Suprapubic skin (tissue), 4 donors: Measurements from ENCODE around the gene GATAD2B. TPM values are rescaled to one million over a fixed set of nuclear protein-coding genes. Genes with fewer than 3 reads are reported as not detected.
A peak's percentile ranks its signal among the peaks of the same experiment; 100 is the strongest.

Source experiments
- DNase-seq, 2 donors: peaks; one replicate each; pipeline ENCODE4 v3.0.0-alpha.2; 2019; ENCODE audit warnings: low spot score in 2 of 2
- H3K27ac ChIP-seq: fragments of 200-600 bp; sonication (generic); one replicate; pipeline ENCODE4 v1.5.1; 2019
- H3K27me3 ChIP-seq: fragments of 200-600 bp; sonication (generic); one replicate; pipeline ENCODE4 v1.5.1; 2019
- H3K36me3 ChIP-seq: fragments of 200-600 bp; sonication (generic); one replicate; pipeline ENCODE4 v1.5.1; 2019
- H3K4me1 ChIP-seq: fragments of 200-600 bp; sonication (generic); one replicate; pipeline ENCODE4 v1.5.1; 2019
- H3K4me3 ChIP-seq: fragments of 200-600 bp; sonication (generic); one replicate; pipeline ENCODE4 v1.5.1; 2019; ENCODE audit warnings: mild to moderate bottlenecking
- H3K9me3 ChIP-seq: fragments of 200-600 bp; sonication (generic); one replicate; pipeline ENCODE4 v1.5.1; 2019
- CTCF ChIP-seq, 2 donors: fragments of 200-600 bp in 1 of 2; fragments of 450-650 bp in 1 of 2; sonication (generic) in 1 of 2; IDR thresholded peaks; one replicate each; pipeline ENCODE4 v1.5.1; 2016 to 2019; ENCODE audit warnings: antibody characterized with exemption in 2 of 2, mild to moderate bottlenecking in 1 of 2, moderate library complexity in 1 of 2
- EP300 ChIP-seq: sonication (generic); formaldehyde crosslinking; IDR thresholded peaks from one replicate; pipeline ENCODE4 v1.6.1; 2017; ENCODE audit warnings: antibody characterized with exemption
- POLR2A ChIP-seq, 2 donors: fragments of 450-650 bp; IDR thresholded peaks; one replicate each; pipeline ENCODE4 v1.6.1; 2017; ENCODE audit warnings: antibody characterized with exemption in 2 of 2, mild to moderate bottlenecking in 2 of 2, moderate library complexity in 2 of 2
- POLR2AphosphoS5 ChIP-seq, 3 donors: sonication (generic); formaldehyde crosslinking; IDR thresholded peaks; one replicate each; pipeline ENCODE4 v1.6.1; 2017; ENCODE audit warnings: antibody characterized with exemption in 3 of 3
- WGBS: methylation state at CpG from one replicate; pipeline ENCODE4 v1.1.5; 2018; 5-methylcytosine and 5-hydroxymethylcytosine counted together
- total RNA-seq, 4 donors: library from RNA; depleted of rRNA; stranded (reverse); fragments of >200 nt; gene quantifications; one replicate each; pipeline ENCODE4 v1.1.0, GENCODE V29; 2016

GATAD2B gene
- total RNA-seq: 10 to 100 TPM; 25.5 to 64.5 (median 37.1) TPM

DNA sequence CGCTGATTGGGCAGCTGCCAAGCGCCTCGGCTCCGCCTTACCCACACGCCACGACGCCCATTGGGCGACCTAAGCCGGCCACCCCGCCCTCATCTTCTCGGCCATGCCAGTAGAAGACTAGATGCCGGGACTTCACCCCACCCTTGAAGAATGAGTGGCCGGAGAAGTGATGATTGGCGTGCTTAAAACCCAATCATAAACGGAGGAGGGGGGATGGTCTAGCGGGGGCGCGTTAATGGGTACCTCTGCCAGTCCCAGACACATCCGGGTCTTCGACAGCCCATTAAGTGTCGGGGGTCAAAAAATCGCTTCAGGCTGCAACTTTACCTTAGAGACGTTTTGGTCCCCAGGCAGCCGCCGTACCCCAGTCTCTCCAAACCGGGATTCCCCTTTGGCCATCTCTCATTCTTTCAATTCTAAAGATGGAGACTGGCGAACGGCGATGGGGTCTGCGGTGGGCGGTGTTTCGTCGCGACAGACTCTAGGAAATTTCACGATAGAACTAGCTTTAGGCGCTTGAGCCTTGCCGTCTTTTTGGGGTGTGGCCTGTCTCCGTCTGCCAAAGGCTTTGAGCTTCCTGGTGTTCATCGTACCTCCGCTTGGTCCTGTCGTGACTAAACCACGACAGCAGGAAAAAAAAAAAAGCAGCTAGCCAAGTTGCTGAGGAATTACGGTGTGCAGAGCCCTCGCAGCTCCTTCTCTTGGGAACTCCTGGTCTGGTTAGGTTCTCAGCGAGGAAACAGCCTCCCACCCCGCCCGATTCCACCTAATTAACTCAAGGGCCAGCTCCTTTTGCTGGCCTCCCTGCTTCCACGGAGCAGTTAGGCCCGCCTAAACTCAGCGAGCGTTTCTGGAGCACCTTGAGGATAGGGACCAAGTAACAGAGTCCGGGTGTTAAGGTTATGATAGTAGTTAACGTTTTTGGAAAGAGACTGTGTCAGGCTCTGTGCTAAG, at the start of gene GATAD2B:
Gene GATAD2B, minus strand, starts transcription at position 1 of the 954 bp plus-strand sequence. CDS start 94,625 bp downstream, outside the sequence.
- Histone ChIP-seq H3K9me3 (no peaks in the 10 kb centered on the region), H3K27ac (peak within 1 kb of the TSS; percentile 91), H3K27me3 (no peaks in the 10 kb centered on the region), H3K36me3 (no peaks in the 10 kb centered on the region), H3K4me3 (peak within 1 kb of the TSS; percentile 84), H3K4me1 (peaks cover 39% of the 10 kb centered on the region)
- TF ChIP-seq POLR2AphosphoS5 (IDR thresholded peaks at IDR 0.05): peak in 2 of 3 donors; percentile 58 to 72
- no peak for TF ChIP-seq EP300
- no peak for TF ChIP-seq CTCF (IDR thresholded peaks at IDR 0.05)
- peak in 1 of 2 donors; percentile 13 for TF ChIP-seq POLR2A (IDR thresholded peaks at IDR 0.05)
- DNase-seq: peak; percentile 99 to 100
- WGBS: under 1% methylated on average over 40 of the region's 53 CpGs

GRCh38 chr1:153970346-153970745, 47.6 kb upstream of the GATAD2B start:
- Histone ChIP-seq H3K4me3 (no peak overlapping the region), H3K27me3 (no peaks in the 10 kb centered on the region), H3K36me3 (peaks cover 27% of the 10 kb centered on the region), H3K9me3 (no peaks in the 10 kb centered on the region), H3K27ac (no peak overlapping the region), H3K4me1 (peaks cover 23% of the 10 kb centered on the region)
- TF ChIP-seq CTCF (IDR thresholded peaks at IDR 0.05) (no peak), EP300 (no peak), POLR2AphosphoS5 (IDR thresholded peaks at IDR 0.05) (no peak), POLR2A (IDR thresholded peaks at IDR 0.05) (no peak)
- DNase-seq: no peak
- WGBS: 98% methylated on average over 2 of the region's 2 CpGs

DNA sequence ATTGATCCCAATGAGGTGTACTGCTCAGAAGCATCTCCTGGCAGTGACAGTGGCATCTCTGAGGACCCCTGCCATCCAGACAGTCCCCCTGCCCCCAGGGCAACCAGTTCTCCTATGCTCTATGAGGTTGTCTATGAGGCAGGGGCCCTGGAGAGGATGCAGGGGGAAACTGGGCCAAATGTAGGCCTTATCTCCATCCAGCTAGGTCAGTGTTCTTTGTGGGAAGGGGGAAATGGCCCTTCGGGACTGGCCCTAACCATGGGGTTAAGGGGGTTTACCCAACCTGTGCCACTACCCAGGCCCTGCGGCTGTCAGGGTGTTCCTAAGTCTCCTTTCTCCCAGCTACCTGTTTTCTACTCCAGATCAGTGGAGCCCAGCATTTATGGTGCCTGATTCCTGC, 46.2 kb upstream of the GATAD2B start:
- WGBS: 92% methylated on average over 2 of the region's 2 CpGs
- peaks cover 32% of the 10 kb centered on the region for H3K4me1 ChIP-seq

GRCh38 chr1:153968408-153968807, 45.6 kb upstream of the GATAD2B start:
- no peaks in the 10 kb centered on the region for H3K27me3 ChIP-seq
- WGBS: 0% methylated on average over 11 of the region's 13 CpGs
- H3K27ac ChIP-seq: peak overlapping the region; percentile 93
- no peak for TF ChIP-seq EP300
- no peak for TF ChIP-seq POLR2A (IDR thresholded peaks at IDR 0.05)
- no peak for TF ChIP-seq POLR2AphosphoS5 (IDR thresholded peaks at IDR 0.05)
- no peak for TF ChIP-seq CTCF (IDR thresholded peaks at IDR 0.05)
- no peaks in the 10 kb centered on the region for H3K9me3 ChIP-seq
- H3K36me3 ChIP-seq: peaks cover 9% of the 10 kb centered on the region
- DNase-seq: no peak
- peak overlapping the region; percentile 52 for H3K4me3 ChIP-seq
- H3K4me1 ChIP-seq: peaks cover 35% of the 10 kb centered on the region

More for the DNA sequence above, 46.2 kb upstream of the GATAD2B start:
- TF ChIP-seq CTCF (IDR thresholded peaks at IDR 0.05) (no peak), POLR2A (IDR thresholded peaks at IDR 0.05) (no peak), EP300 (no peak), POLR2AphosphoS5 (IDR thresholded peaks at IDR 0.05) (no peak)
- H3K27ac ChIP-seq: peak overlapping the region; percentile 93
- DNase-seq: no peak
- no peaks in the 10 kb centered on the region for H3K27me3 ChIP-seq
- peaks cover 15% of the 10 kb centered on the region for H3K36me3 ChIP-seq
- H3K4me3 ChIP-seq: peak overlapping the region; percentile 52
- no peaks in the 10 kb centered on the region for H3K9me3 ChIP-seq

DNA sequence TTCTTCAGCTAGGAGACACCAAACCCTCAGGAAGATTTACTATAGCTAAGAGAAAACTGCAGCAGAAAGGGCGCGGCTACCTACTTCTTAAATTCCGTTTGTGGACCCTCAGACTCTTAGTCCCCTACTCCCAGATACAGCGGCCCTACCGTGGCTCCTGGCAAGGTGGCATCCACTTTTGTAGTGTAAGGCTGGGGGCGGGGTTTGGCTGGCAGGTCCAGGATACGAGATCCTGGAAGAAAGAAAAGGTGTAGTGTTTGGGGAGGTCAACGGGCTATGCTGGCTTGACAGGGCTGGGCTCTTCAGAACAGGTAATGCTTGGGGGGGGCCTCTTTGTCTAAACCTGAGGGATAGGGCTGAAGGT, 45.2 kb upstream of the GATAD2B start:
- no peak for TF ChIP-seq POLR2A (IDR thresholded peaks at IDR 0.05)
- TF ChIP-seq EP300: no peak
- TF ChIP-seq CTCF (IDR thresholded peaks at IDR 0.05): no peak
- TF ChIP-seq POLR2AphosphoS5 (IDR thresholded peaks at IDR 0.05): no peak
- Histone ChIP-seq H3K4me3 (peak overlapping the region; percentile 52), H3K27me3 (no peaks in the 10 kb centered on the region), H3K4me1 (peaks cover 36% of the 10 kb centered on the region), H3K9me3 (no peaks in the 10 kb centered on the region), H3K27ac (peak overlapping the region; percentile 93), H3K36me3 (peaks cover 5% of the 10 kb centered on the region)
- DNase-seq: peak; percentile 81 to 88
- under 1% methylated on average over 8 of the region's 8 CpGs for WGBS
